ENCODE measurements around the gene NFIA.

NFIA gene

DNA sequence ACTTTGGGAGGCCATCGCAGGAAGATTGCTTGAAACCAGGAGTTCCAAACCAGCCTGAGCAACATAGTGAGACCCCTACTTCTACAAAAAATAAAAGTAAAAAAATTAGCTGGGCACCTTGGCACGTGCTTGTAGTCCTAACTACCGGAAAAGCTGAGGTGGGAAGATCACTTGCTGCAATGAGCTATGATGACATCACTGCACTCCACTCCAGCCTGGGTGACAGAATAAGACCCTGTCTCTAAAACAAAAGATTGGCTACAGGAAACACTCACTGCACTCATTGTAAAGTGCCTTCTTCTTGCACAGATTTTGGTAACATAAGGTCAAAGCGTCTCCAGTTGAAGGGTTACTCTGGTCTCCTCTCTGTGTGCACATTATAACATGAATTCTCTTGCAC lies 336.8 kb downstream of the NFIA start:
- DNase-seq (ENCODE audit: extremely low read depth in 1 of 2, low read depth in 1 of 2), result no peak

DNA sequence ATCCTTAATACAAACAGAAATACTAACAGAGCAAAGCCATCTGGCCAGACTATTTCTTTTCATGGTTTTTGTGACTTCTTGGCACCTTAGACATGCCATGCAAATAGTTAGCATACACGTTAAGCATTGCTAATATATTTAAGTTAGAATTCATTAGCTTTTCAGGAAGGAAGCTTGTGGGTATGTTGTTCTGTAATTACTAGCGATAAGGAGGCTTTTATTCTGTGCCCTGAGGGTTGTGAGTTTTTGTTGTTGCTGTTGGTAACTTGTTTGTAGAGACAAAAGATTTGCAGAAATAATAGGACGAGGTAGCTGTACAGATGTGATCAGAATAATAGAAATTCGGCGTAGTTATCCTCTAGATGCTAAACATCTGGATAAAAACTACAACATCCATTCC lies 337.3 kb downstream of the NFIA start:
- DNase-seq (ENCODE audit: extremely low read depth in 1 of 2, low read depth in 1 of 2), result no peak

DNA sequence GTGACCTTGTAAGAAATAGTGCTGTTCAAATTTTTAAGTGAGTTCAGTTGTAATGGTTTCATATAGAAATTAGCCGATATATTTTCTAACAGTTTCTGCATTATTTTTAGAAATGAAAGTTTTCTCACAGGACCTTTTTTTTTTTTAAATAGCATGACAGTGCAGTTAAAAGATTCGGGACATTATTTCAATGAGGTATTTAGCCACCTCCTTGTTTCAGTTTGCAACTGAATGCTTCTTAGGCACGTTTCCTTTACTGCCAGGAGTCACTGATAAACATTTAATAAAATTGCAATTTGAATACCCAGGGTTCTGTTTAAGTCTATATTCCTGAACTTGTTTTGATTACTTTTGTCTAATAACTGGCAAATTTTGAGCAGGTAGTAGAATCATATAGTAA lies 337.9 kb downstream of the NFIA start:
- DNase-seq (ENCODE audit: extremely low read depth in 1 of 2, low read depth in 1 of 2), result no peak

DNA sequence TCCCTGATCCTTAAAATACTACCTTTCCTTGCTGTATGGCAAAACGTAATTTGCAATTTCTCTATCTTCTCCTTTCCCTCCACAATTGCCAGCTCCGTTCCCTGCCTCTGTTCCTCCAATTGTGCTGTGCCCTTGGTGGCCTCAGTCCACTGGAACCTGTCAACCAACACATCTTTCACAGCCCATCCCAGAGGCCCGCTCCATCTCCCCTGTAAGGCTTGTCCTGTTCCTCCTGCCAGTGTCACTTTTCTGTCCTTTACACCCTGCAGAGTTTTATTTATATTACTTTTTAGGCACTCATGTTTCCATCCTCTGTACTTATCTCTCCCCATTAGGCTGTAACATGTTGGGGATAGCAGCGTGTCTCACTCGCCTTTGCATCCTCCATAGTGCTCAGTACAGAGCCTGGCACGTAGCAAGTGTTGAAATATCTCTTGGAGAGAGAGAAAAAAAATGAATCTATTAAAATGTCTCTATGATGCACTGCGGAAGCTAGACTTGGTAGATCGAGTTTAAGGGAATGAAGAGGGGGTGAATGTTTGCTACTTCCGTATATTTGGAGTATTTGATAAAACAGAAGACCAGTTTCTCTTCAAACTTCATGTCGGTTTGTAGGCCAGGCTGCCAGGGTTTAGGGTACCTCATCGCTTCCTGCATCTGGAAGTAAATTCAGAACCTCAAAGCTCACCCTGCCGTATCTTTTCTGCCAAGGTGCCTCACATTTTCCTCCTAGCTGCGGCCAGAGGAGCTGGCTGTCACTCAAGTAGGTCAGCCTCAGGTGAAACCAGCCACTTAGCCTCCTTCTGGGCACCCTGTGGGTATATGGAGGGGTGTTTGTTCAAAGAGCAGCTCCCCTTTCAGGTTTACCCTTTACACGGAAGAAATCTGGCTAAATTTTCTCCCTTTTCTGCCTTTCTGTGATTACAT lies 338.8 kb downstream of the NFIA start:
- no peak for DNase-seq (ENCODE audit: extremely low read depth in 1 of 2, low read depth in 1 of 2)

DNA sequence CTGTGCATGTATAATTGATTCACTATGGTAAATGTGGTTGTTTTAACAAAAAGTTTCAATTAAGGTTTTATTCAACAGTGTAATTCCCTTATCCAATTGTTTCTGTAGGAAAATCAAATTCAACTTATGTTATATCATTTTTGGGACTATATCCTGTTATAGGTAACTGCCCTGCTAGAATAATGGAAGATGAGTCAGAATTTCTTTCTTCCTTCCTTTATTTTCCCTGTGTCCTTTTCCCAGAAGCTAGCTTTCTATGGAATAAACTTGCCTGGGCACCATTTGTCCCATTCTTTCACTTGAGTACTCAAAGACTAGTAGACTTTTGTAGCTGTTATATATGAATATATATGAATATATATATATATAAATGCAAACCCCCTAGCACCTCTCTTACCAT lies 341.3 kb downstream of the NFIA start:
- no peak for DNase-seq (ENCODE audit: extremely low read depth in 1 of 2, low read depth in 1 of 2)

DNA sequence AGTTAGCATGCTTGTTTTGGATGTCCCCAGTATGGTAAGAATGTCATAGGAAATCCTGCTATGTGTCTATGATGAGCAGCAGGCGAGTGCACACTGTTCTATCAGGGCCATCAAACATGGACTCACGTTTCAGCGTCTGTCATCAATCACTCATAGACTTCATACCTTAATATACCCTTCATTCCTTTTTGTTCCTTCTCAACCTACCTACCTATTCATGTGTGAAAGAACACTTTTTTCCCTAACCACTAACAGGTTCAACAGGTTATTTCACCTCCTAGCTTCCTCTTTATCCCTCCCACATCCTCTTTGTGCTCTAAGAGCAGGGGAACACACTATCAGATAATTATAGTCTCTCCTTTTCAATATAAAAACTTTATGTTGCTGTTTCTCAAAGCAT lies 342.0 kb downstream of the NFIA start:
- no peak for DNase-seq (ENCODE audit: extremely low read depth in 1 of 2, low read depth in 1 of 2)

DNA sequence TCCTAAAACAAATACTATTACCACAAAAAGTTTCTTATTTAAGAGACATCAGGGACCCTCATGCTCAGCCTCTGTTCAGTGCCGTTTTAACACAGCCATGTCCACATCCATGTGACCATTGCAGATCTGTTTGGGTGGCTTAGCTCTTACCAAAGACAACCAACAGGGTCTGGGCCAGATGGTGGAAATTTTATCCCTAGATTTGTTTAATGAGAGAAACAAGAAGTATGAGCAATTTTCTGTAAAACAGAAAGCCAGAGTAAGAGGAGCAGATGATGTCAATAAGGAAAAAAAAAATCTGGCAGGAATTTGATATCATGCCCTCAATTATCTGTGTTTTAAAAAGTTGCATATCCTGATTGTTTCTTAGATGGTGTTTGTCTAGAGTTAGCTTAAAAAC lies 342.7 kb downstream of the NFIA start:
- DNase-seq (ENCODE audit: extremely low read depth in 1 of 2, low read depth in 1 of 2), result no peak

DNA sequence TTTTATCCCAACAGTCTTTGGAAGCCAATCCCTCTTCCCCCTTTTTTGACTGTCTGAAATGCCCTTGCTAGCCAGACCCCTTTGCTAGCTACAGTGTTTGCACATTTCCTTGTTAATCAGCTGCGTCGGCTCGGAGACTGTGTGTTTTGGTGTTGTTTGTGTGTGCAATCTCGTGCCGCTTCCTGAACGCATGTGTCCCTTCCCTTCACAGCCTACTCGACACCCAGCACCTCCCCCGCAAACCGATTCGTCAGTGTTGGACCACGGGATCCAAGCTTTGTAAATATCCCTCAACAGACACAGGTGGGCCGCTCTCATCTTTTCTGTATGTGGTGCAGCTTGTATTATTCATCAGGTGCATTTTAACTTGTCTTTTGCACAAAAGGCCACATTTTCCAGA lies 343.9 kb downstream of the NFIA start:
- no peak for DNase-seq (ENCODE audit: extremely low read depth in 1 of 2, low read depth in 1 of 2)

DNA sequence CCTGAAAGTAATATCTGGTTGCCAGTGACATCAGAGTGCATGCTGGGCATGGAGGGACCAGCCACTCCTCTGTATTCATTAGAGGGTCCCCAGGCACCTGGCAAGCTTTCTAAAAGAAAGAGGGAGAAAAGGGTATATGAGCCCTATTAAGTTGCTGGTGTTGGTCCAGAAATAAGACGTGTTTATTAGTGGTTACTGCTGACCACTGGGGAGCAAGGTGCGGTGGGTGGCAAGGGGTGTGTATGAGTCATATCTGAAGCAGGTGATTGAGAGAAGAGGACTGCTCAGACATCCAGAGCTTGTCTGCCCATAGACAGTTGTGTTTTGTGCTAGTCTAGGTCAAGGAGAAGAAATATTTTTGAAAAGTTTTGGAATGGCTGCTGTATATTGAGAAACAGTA lies 344.5 kb downstream of the NFIA start:
- DNase-seq (ENCODE audit: extremely low read depth in 1 of 2, low read depth in 1 of 2), result no peak

DNA sequence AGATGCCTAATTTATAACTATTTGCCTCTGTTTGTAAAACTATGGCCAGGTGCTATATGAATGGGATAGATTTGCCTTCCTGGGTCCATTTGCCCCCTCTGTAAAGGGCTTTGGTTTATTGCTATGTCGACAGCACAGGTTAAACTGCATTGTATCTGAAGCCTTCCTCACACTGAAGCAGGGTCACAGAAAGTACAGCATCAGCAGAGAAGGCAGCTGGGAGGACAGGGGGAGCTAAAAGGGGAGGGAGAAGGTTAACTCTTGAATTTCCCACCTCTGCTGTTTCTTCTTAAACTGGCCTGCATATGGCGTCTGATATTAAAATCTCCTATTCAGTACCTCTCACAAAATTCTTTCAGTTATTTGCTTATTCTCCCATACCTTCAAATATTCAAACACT lies 345.1 kb downstream of the NFIA start:
- DNase-seq (ENCODE audit: extremely low read depth in 1 of 2, low read depth in 1 of 2), result no peak

DNA sequence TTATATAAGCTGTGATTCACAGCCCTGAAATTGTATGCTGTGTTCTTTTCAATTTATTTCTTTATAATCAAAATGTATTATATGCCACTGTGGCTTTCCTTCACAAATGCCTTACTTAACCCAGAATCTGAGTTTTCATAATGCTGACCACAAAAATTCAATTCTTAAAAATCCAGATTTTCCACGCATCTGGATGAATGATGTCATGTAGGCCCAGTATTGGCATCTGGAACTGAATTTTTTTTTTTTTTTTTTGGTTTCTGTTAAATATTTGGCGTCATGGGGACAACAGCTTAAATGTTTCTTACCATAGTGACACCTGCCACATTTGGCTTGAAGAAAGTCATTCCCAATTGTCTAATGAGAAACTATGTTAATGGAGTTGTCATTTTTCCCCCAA lies 345.8 kb downstream of the NFIA start:
- no peak for DNase-seq (ENCODE audit: extremely low read depth in 1 of 2, low read depth in 1 of 2)

DNA sequence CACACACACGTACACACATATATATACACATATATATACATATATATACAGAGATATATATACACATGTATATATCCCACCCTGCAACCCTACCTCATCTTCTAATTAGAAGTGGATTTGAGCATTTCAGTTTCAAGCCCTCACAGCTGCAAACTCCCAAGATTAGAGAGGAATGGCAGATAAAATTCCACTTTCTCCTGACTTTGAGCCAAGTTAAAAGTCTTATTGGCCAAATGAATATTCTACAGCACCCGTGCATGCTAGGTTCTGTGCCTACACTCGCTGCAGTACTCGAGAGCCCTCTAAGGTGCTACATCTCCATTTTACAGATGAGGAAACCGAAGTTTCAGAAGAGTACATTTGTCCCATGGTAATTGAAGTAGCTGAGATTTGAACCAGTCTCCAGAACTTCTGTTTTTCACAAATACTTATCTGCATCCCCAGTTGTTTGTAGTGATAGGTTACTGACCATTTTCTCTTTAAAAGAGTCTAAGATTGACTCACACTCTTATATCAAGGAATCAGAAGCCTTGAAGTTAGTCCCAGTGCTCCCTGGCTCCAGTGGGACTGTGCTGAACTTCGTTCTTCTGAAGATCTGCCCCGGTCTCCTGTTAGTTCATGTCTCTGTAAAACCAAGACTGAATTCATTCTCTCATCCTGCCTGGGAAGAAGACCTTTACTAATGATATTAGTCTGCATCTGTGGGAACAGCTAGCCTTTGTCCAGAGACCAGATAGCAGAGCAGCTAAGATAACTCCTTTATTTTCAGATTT lies 350.4 kb downstream of the NFIA start:
- DNase-seq (ENCODE audit: extremely low read depth in 1 of 2, low read depth in 1 of 2), result no peak

DNA sequence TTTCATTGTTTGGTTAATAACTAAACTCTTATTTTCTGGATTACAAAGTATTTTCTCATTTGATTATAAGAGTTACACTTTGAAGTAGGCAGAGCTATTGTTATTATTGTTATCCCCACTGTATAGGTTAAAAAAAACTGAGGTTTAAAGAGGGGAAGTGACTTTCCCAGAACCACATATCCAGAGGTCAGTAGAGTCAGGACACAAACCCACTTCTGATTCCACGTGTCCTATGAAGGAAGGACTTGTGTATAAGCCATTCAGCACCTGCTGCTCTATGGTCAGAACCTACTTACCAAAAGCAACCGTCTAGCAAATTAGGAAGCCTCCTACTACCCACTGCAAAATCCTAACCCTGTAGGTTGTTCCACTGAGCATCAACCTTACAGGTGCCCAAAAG lies 351.3 kb downstream of the NFIA start:
- no peak for DNase-seq (ENCODE audit: extremely low read depth in 1 of 2, low read depth in 1 of 2)

DNA sequence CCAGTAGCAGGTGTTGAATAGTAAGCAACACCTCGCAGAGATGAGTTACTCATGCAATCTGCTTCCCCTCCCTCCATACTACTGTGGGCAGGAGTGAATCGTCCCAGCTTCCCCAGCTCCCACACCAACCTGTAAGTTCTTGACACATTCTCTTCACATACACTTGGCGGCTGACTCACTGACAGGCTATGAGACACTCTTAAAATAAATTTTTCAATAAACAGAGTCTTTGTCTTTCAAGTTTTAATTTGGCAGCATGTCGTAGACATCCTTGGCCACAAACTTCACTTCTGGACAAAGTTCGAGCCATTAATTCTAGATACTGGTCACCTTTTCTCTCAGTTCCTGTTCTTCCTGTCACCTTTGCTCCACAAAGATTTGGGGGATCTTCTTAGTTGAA lies 351.9 kb downstream of the NFIA start:
- no peak for DNase-seq (ENCODE audit: extremely low read depth in 1 of 2, low read depth in 1 of 2)

DNA sequence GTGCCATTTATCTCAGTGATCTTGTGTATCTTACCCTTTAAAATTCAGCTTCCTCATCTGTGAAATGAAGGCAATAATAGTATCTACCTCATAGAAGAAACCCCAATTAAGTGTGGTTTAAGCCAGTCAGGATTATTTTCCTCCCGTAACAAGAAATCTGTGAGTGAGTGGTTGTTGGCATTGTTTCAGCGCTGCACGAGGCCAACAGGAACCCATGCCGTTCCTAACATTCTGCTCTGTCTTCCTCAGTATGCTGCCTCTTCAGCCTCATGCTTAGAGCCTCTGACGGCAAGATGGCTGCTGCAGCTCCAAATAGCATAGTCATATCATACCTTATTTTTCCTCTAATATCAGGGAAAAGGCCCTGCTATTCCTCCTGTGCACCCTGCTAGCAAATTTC lies 352.9 kb downstream of the NFIA start:
- no peak for DNase-seq (ENCODE audit: extremely low read depth in 1 of 2, low read depth in 1 of 2)

DNA sequence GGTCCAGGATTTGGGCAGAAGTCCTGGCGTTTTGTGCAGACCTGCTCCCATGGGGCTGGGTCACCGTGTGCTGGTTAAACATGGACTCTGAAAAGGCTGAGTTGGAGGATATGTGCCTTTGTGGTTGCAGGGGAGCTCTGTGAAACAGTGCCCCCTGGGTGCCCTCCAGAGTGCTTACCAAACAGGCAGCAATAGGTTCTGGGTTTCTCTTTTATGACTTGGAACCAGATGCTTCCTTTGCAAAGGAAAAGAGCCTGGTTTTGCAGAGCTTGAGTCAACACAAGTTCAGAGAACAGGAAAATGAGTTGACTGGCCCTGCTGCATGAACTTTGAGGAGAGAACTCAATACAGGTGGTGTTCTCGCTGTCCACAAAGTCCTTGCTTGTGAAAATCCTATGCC lies 353.7 kb downstream of the NFIA start:
- DNase-seq (ENCODE audit: extremely low read depth in 1 of 2, low read depth in 1 of 2), result no peak

DNA sequence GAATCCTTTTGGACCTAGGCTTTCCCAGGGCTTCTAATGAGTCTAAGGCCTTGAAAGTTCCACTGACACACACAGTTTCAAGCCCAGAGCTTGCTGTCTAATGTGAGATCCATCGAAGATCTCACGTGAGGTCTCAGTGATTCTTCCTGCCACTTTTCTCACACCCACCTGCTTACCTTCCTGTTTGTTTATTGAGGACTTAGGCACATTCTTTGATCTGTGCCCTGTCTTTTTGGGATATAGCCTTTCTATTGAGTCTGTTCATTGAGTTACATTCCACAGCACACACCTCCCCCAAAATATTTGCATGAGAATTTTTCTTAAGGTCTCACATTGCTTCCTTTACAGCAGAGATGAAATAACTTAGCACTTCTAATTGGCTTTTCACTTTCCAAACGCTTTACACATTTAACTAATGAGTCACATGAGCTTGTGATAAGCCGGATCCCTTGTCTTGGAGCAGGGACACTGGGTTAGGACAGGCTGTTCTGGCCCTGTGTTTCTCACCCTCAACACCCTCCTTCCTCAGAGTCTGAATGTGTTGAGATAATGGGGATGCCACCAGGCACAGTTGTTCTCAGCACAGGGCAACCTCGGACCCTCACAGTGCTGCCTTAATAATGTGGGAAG lies 354.2 kb downstream of the NFIA start:
- DNase-seq (ENCODE audit: extremely low read depth in 1 of 2, low read depth in 1 of 2), result no peak

DNA sequence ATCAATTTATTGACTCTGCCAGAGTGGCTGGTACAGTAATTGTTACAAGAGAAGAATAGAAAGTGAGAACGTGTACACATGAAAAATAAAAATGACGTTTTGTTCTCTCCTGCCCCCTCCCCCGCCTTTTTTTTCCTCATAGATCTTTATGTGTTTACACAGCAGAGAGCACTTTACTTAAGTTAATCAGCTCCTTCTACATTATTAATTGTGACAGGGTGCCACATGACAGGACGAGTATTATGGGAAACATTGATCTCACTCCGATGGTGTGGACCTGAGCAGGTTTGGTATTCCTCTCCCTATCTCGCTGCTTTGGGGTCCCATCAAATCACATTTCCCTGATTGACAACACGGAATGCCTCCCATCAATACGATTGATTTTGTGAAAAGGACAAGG lies 356.9 kb downstream of the NFIA start:
- no peak for DNase-seq (ENCODE audit: extremely low read depth in 1 of 2, low read depth in 1 of 2)

DNA sequence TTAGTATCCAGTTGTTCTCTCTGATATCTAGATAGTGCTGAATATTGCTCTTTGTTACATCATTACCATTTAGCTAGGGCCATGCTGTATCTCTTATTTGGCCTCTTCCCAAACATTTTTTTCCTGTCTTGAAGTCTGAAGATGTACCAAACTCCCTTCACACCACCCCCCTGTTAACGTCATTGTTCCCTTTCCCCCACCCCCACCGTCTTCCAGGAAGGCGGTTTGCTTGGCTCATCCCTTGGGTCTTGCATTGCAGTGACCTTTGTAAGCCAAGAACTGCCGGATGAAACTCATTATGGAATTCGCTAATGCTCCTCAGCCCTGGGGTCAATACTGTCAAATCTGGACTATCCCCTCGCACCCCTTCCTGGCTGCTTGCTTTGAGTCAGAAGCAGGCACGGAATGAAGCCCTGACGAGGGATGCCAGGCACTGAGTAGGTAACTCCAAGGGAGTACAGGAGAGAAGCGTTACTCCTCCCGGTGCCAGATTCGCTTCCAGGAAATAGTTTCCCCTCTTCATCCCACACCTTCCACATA lies 359.4 kb downstream of the NFIA start:
- no peak for DNase-seq (ENCODE audit: extremely low read depth in 1 of 2, low read depth in 1 of 2)

DNA sequence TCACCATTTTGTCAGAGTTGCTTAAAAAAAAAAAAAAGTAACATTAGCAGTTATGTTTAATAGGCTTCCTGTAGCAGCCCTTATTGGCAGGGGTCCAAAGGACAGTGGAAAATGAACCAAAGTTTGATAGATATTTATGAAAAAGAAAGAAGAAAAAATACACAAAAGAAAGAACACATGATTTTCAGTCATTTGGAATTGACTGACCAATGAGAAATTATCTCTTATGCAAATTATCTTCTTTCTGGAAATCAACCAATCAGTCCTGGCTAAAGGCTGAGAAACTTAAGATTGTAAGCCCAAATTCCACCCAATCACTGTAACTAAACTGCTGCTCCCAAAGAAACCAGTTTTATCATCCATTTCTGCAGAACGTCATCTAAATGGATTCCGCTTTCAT lies 360.2 kb downstream of the NFIA start:
- DNase-seq (ENCODE audit: extremely low read depth in 1 of 2, low read depth in 1 of 2), result no peak

DNA sequence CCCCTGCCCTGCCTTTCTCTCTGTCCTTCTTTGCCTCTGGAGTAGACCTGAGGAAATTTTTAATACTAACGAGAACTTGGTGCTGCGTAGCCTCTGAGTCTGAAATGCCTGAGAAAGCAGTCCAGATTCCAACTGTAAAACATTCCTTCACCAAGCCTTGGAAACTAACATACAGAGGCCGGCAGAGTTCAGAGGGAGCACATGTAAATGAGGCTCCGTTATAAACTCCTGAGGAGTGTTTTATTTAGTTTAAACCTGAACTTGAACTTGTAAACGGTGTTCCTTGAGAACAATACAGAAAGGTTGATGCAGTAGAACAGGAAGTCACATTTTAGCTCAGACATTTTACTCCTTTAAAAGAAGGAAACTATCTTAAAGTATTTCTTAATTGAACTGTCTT lies 361.9 kb downstream of the NFIA start:
- no peak for DNase-seq (ENCODE audit: extremely low read depth in 1 of 2, low read depth in 1 of 2)
